GM23338 (cell line): ENCODE results near the gene MDGA2. TPM values are rescaled to one million over a fixed set of nuclear protein-coding genes. Genes with fewer than 3 reads are reported as not detected.

Source experiments
- ATAC-seq: fragments of 200-7000 bp; cut with Tn5 transposase; 3 replicates; pipeline ENCODE4 v1.9.1; 2020
- DNase-seq: peaks from one replicate; pipeline ENCODE4 v3.0.0-alpha.2; 2015; ENCODE audit warnings: low spot score
- H2AFZ ChIP-seq: fragments of 200-600 bp; sonication (generic); 2 replicates; pipeline ENCODE4 v1.8.0; 2016; ENCODE audit warnings: antibody characterized with exemption, mild to moderate bottlenecking, moderate library complexity
- H3F3A ChIP-seq: fragments of 200-600 bp; sonication (generic); replicated peaks from 2 replicates; pipeline ENCODE4 v1.8.0; 2017; ENCODE audit warnings: antibody characterized with exemption, mixed run types, low read depth
- H3K27ac ChIP-seq: fragments of 200-600 bp; sonication (generic); 2 replicates; pipeline ENCODE4 v1.6.1; 2016; ENCODE audit warnings: low read depth
- H3K27me3 ChIP-seq: fragments of 200-600 bp; sonication (generic); 2 replicates; pipeline ENCODE4 v1.8.0; 2016; ENCODE audit warnings: mild to moderate bottlenecking, mixed run types, moderate library complexity; ENCODE audit not compliant: insufficient read depth
- H3K36me3 ChIP-seq: fragments of 200-600 bp; sonication (generic); 2 replicates; pipeline ENCODE4 v1.8.0; 2016; ENCODE audit warnings: mild to moderate bottlenecking; ENCODE audit not compliant: insufficient read depth
- H3K4me1 ChIP-seq: fragments of 200-600 bp; sonication (generic); 2 replicates; pipeline ENCODE4 v1.8.0; 2016; ENCODE audit warnings: mild to moderate bottlenecking, moderate library complexity; ENCODE audit not compliant: insufficient read depth
- H3K4me2 ChIP-seq: fragments of 200-600 bp; sonication (generic); 2 replicates; pipeline ENCODE4 v1.7.1; 2017; ENCODE audit warnings: mixed run types
- H3K4me3 ChIP-seq: fragments of 200-600 bp; sonication (generic); 2 replicates; pipeline ENCODE4 v1.6.1; 2016; ENCODE audit warnings: mixed run types
- H3K79me2 ChIP-seq: fragments of 200-600 bp; sonication (generic); replicated peaks from 2 replicates; pipeline ENCODE4 v1.8.0; 2017; ENCODE audit warnings: mild to moderate bottlenecking; ENCODE audit not compliant: insufficient read depth
- H3K9me2 ChIP-seq: fragments of 200-600 bp; sonication (generic); 2 replicates; pipeline ENCODE4 v1.8.0; 2017; ENCODE audit not compliant: insufficient read depth
- H4K20me1 ChIP-seq: fragments of 200-600 bp; sonication (generic); replicated peaks from 2 replicates; pipeline ENCODE4 v1.8.0; 2017; ENCODE audit warnings: mild to moderate bottlenecking; ENCODE audit not compliant: insufficient read depth
- H3K27ac Mint-ChIP-seq: 2 replicates; pipeline ENCODE4 v1.8.0; 2020; ENCODE audit warnings: inconsistent platforms, mild to moderate bottlenecking, moderate library complexity, mixed read lengths
- H3K27me3 Mint-ChIP-seq: 3 replicates; pipeline ENCODE4 v1.8.0; 2022; ENCODE audit warnings: low read depth, mild to moderate bottlenecking, moderate library complexity, mixed read lengths, inconsistent platforms; ENCODE audit not compliant: insufficient read depth, poor library complexity
- H3K36me3 Mint-ChIP-seq: 3 replicates; pipeline ENCODE4 v1.8.0; 2021; ENCODE audit warnings: low read depth, mild to moderate bottlenecking, inconsistent platforms, moderate library complexity, mixed read lengths
- H3K4me1 Mint-ChIP-seq: 3 replicates; pipeline ENCODE4 v1.8.0; 2020; ENCODE audit warnings: mild to moderate bottlenecking, inconsistent platforms, mixed read lengths
- H3K4me3 Mint-ChIP-seq: 3 replicates; pipeline ENCODE4 v1.8.0; 2021; ENCODE audit warnings: moderate library complexity, mild to moderate bottlenecking, inconsistent platforms, mixed read lengths
- H3K9me3 Mint-ChIP-seq: 3 replicates; pipeline ENCODE4 v1.8.0; 2020; ENCODE audit warnings: moderate library complexity, mild to moderate bottlenecking, inconsistent platforms, mixed read lengths
- EZH2 ChIP-seq: fragments of 200-600 bp; sonication (generic); IDR thresholded peaks from one replicate; pipeline ENCODE4 v1.8.0; 2017; ENCODE audit warnings: antibody characterized with exemption, mild to moderate bottlenecking, low read depth; ENCODE audit not compliant: unreplicated experiment
- EZH2phosphoT487 ChIP-seq: fragments of 200-600 bp; sonication (generic); IDR thresholded peaks from one replicate; pipeline ENCODE4 v1.8.1; 2018; ENCODE audit warnings: antibody characterized with exemption; ENCODE audit not compliant: unreplicated experiment
- JUNB ChIP-seq: IDR thresholded peaks from one replicate; pipeline ENCODE4 v1.6.1; 2016; ENCODE audit warnings: antibody characterized with exemption; ENCODE audit not compliant: unreplicated experiment
- POLR2AphosphoS5 ChIP-seq: IDR thresholded peaks from 2 replicates; pipeline ENCODE4 v1.6.1; 2016; ENCODE audit warnings: antibody characterized with exemption, low read depth
- STAT1 ChIP-seq: IDR thresholded peaks from one replicate; pipeline ENCODE4 v1.6.1; 2016; ENCODE audit warnings: antibody characterized with exemption; ENCODE audit not compliant: unreplicated experiment
- ZNF114 ChIP-seq: fragments of 250-450 bp; sonication (Bioruptor Pico); IDR thresholded peaks from 2 replicates; pipeline ENCODE4 v1.5.0; 2020; ENCODE audit warnings: mild to moderate bottlenecking, moderate library complexity
- polyA plus RNA-seq: library from polyadenylated mRNA; unstranded; fragments of >200 nt; fragmentation: Nextera tagmentation; extraction: Ambion mirVana; gene quantifications from 2 replicates; pipeline ENCODE4 v1.2.1, GENCODE V29; 2016
- total RNA-seq: library from RNA; depleted of rRNA; stranded (reverse); fragments of >200 nt; shearing (Covaris generic); gene quantifications from 2 replicates; pipeline ENCODE4 v1.2.3, GENCODE V29; 2014
- TF ChIP-seq, protein P1 (sequence below): fragments of 250-450 bp; sonication (Bioruptor Pico); IDR thresholded peaks from 2 replicates; pipeline ENCODE4 v1.5.0; 2020; ENCODE audit warnings: mild to moderate bottlenecking, moderate library complexity
- TF ChIP-seq, protein P2 (sequence below), 2 experiments: fragments of 200-600 bp in 1 of 2; sonication (generic) in 1 of 2; conservative IDR thresholded peaks; 2 replicates each; pipeline versions ENCODE4 v1.5.1 to v1.6.1; 2016 to 2017; ENCODE audit warnings: antibody characterized with exemption in 2 of 2, low read depth in 2 of 2, mild to moderate bottlenecking in 2 of 2, moderate library complexity in 1 of 2

Gene MDGA2
- total and polyA plus RNA-seq, 2 experiments from 2014 or later: 0.68 to 1.7 TPM

DNA sequence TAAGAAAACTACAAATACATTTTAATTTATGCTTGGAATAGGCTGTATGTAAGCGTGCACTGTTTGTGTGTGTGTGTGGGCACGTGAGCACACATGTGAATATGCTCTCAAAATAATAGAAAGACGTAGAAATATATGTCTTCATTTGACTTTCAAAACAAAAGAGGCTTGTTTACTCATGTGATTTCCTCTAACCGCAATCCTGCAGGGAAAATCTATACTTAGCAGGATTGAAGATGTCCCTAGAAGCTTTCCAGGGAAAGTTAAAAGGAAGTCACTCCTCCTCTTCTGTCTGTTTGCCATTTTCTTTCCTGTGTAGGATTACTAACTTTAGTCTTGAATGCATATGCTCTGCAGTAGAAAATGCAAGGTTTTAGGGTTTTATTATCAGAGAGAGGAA, 404.7 kb downstream of the MDGA2 start (continued):
- TF ChIP-seq, protein P1, sequence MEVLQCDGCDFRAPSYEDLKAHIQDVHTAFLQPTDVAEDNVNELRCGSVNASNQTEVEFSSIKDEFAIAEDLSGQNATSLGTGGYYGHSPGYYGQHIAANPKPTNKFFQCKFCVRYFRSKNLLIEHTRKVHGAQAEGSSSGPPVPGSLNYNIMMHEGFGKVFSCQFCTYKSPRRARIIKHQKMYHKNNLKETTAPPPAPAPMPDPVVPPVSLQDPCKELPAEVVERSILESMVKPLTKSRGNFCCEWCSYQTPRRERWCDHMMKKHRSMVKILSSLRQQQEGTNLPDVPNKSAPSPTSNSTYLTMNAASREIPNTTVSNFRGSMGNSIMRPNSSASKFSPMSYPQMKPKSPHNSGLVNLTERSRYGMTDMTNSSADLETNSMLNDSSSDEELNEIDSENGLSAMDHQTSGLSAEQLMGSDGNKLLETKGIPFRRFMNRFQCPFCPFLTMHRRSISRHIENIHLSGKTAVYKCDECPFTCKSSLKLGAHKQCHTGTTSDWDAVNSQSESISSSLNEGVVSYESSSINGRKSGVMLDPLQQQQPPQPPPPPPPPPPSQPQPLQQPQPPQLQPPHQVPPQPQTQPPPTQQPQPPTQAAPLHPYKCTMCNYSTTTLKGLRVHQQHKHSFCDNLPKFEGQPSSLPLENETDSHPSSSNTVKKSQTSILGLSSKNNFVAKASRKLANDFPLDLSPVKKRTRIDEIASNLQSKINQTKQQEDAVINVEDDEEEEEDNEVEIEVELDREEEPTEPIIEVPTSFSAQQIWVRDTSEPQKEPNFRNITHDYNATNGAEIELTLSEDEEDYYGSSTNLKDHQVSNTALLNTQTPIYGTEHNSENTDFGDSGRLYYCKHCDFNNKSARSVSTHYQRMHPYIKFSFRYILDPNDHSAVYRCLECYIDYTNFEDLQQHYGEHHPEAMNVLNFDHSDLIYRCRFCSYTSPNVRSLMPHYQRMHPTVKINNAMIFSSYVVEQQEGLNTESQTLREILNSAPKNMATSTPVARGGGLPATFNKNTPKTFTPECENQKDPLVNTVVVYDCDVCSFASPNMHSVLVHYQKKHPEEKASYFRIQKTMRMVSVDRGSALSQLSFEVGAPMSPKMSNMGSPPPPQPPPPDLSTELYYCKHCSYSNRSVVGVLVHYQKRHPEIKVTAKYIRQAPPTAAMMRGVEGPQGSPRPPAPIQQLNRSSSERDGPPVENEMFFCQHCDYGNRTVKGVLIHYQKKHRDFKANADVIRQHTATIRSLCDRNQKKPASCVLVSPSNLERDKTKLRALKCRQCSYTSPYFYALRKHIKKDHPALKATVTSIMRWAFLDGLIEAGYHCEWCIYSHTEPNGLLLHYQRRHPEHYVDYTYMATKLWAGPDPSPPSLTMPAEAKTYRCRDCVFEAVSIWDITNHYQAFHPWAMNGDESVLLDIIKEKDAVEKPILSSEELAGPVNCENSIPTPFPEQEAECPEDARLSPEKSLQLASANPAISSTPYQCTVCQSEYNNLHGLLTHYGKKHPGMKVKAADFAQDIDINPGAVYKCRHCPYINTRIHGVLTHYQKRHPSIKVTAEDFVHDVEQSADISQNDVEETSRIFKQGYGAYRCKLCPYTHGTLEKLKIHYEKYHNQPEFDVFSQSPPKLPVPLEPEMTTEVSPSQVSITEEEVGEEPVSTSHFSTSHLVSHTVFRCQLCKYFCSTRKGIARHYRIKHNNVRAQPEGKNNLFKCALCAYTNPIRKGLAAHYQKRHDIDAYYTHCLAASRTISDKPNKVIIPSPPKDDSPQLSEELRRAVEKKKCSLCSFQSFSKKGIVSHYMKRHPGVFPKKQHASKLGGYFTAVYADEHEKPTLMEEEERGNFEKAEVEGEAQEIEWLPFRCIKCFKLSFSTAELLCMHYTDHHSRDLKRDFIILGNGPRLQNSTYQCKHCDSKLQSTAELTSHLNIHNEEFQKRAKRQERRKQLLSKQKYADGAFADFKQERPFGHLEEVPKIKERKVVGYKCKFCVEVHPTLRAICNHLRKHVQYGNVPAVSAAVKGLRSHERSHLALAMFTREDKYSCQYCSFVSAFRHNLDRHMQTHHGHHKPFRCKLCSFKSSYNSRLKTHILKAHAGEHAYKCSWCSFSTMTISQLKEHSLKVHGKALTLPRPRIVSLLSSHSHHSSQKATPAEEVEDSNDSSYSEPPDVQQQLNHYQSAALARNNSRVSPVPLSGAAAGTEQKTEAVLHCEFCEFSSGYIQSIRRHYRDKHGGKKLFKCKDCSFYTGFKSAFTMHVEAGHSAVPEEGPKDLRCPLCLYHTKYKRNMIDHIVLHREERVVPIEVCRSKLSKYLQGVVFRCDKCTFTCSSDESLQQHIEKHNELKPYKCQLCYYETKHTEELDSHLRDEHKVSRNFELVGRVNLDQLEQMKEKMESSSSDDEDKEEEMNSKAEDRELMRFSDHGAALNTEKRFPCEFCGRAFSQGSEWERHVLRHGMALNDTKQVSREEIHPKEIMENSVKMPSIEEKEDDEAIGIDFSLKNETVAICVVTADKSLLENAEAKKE (CRISPR knock-in tag): no peak
- TF ChIP-seq ZNF114 (CRISPR knock-in tag) (no peak), STAT1 (no peak), JUNB (no peak), EZH2phosphoT487 (no peak), EZH2 (no peak)
- TF ChIP-seq, protein P2, sequence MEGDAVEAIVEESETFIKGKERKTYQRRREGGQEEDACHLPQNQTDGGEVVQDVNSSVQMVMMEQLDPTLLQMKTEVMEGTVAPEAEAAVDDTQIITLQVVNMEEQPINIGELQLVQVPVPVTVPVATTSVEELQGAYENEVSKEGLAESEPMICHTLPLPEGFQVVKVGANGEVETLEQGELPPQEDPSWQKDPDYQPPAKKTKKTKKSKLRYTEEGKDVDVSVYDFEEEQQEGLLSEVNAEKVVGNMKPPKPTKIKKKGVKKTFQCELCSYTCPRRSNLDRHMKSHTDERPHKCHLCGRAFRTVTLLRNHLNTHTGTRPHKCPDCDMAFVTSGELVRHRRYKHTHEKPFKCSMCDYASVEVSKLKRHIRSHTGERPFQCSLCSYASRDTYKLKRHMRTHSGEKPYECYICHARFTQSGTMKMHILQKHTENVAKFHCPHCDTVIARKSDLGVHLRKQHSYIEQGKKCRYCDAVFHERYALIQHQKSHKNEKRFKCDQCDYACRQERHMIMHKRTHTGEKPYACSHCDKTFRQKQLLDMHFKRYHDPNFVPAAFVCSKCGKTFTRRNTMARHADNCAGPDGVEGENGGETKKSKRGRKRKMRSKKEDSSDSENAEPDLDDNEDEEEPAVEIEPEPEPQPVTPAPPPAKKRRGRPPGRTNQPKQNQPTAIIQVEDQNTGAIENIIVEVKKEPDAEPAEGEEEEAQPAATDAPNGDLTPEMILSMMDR (conservative IDR thresholded peaks at IDR 0.05; ENCODE audit: low read depth in 2 of 2): no peak

DNA sequence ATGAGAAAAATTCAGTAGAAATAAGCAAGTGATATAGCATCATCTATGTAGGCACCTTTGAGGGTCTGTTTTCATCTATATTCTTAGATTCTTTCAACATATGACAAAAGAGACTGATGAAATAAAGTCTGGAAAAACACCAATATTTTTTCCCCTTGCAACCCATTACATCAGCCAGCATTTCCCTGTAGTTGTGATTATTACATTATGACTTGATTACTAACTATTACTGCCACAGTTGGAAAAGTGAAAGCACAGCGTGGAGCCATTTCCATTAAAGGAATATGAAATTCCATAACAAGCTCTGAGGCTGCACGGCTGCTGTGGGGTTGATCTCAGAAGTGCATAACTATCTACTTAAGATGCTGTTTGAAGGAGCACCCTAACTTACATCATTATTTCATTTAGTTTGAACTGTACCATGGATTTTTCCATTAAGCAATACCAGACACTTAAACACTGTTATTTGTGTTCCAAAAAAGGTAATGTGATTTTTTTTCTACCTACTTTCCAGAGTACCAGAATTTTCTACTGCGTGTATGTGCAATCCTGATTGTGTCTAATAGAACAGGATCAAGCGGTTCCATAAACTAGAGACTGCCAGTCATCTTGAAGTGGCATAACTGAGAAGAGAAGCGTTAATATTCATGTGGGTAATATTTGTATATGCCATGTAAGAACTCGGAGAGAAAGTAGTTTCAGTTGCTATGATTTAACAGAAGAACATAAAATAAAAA, 405.5 kb downstream of the MDGA2 start:
- H3K4me3 ChIP-seq: no peak overlapping the region
- no peak overlapping the region for H2AFZ ChIP-seq
- Mint-ChIP-seq H3K27me3 (peaks cover 2% of the 10 kb centered on the region), H3K9me3 (no peaks in the 10 kb centered on the region), H3K4me3 (no peak overlapping the region), H3K27ac (no peak overlapping the region), H3K36me3 (no peaks in the 10 kb centered on the region), H3K4me1 (peaks cover 3% of the 10 kb centered on the region; the same call in 1 of the 3 replicates)
- no peaks in the 10 kb centered on the region for H4K20me1 ChIP-seq
- peaks cover 5% of the 10 kb centered on the region; the same call in 1 of the 2 replicates for H3K4me1 ChIP-seq
- no peak overlapping the region for H3K4me2 ChIP-seq
- H3K79me2 ChIP-seq: no peaks in the 10 kb centered on the region
- TF ChIP-seq ZNF114 (CRISPR knock-in tag) (no peak), EZH2 (no peak), STAT1 (no peak), POLR2AphosphoS5 (no peak)
- no peaks in the 10 kb centered on the region for H3K27me3 ChIP-seq
- H3F3A ChIP-seq: no peaks in the 10 kb centered on the region
- H3K36me3 ChIP-seq: no peaks in the 10 kb centered on the region
- no peak overlapping the region for H3K27ac ChIP-seq
- ATAC-seq (no peak), DNase-seq (no peak)
- no peaks in the 10 kb centered on the region for H3K9me2 ChIP-seq
